Activated CD8-positive, alpha-beta memory T cell treated with anti-CD3 and anti-CD28 coated beads for 1 hour (primary cell): ENCODE measurements around the gene NCAM1.

ENCODE experiments used
- DNase-seq, 2 donors: peaks; one replicate each; pipeline ENCODE4 v3.0.0-alpha.2; 2020; ENCODE audit warnings: low read depth in 1 of 2; ENCODE audit errors: extremely low read depth in 1 of 2

NCAM1 gene

GRCh38 chr11:113082341-113082955 lies 121.2 kb downstream of the NCAM1 start:
- DNase-seq: no peak

GRCh38 chr11:113083571-113083970 lies 122.4 kb downstream of the NCAM1 start:
- no peak for DNase-seq

DNA sequence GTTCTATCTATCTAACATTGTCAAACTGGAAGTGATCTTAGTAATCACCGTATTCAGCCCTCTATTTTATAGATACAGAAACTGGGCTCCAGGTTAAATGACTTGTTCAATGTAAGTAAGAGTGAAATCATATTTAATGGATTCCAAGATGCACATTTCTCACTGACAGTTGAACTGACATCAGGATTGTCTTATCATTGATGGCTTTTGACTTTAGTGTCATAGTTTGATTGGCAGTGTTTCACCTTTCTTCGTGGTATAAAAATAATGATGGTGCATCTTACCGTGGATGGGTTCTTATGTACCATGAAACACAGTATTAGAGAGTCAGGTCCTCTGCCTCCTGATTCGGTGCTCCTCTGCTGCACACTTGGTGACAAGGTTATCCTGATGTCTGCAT lies 123.1 kb downstream of the NCAM1 start:
- DNase-seq: no peak

DNA sequence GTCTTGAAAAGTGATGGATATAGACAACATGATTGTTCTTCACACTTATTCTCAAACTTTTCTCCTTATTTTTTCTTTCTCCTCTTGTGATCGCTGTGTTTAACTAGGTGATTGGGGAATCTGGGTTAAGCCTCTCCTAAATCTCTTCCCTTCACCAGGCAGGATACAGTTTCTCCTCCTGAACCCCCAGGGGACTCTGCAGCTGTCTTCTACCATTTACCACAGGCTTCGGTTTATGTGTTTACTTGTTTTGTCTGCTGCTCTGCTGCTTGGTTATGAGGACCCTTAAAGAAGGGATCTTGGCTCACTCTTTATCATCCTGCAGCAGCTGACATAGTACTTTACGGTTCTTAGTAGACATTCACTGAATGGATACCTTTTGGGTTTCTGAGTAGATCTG lies 124.2 kb downstream of the NCAM1 start:
- no peak for DNase-seq

DNA sequence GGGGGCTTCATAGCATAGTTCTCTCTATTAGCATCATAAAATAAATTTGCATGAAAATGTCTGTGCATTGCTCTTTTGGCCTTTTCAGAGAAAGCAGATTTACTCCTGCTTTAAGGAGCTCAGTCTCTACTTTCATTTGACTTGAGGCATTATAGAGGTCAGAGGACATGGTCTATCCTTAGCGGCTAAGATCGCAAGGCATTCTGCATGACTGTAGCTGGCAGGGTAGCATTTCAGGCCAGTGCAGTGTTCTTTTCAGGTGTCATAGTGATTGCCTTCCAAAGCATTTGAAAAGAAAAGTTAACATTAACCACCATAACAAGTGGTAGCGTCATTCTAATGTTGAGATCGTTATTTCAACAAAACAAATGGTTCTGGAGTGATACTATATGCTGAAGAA lies 126.5 kb downstream of the NCAM1 start:
- no peak for DNase-seq

- DNase-seq: no peak
Measured at GRCh38 chr11:113090716-113091480, 129.7 kb downstream of the NCAM1 start.

- no peak for DNase-seq
Measured at GRCh38 chr11:113091481-113091780, 130.2 kb downstream of the NCAM1 start.

GRCh38 chr11:113096648-113097047 lies 135.4 kb downstream of the NCAM1 start:
- DNase-seq: no peak

- DNase-seq: no peak
Measured at GRCh38 chr11:113103932-113104690, 142.9 kb downstream of the NCAM1 start.

DNA sequence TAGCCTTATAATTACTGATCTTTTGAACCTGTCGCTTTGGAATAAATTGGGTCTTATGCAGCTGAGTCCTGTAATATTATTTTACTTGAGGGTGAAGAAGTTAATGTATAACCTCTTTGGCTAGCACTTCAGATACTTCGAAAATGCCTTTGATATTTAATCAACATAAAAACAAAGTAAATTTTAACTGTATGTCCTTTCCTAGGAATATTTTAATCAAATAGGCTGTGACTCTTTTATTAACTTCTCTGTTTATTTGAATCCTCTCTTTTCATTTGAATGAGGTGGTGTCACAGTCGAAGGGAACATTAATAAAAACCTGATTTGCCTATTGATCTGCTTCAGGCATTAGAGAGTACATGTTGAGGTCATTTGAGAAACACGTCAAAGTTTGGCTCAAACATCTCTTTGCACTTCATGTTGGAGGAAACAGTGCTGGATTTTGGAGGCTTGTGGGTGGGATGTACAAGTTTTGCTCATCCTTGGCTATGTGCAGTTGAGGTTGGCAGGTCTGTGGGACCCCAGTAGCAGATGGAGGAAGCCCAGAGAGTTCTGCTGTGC lies 143.6 kb downstream of the NCAM1 start:
- no peak for DNase-seq

DNA sequence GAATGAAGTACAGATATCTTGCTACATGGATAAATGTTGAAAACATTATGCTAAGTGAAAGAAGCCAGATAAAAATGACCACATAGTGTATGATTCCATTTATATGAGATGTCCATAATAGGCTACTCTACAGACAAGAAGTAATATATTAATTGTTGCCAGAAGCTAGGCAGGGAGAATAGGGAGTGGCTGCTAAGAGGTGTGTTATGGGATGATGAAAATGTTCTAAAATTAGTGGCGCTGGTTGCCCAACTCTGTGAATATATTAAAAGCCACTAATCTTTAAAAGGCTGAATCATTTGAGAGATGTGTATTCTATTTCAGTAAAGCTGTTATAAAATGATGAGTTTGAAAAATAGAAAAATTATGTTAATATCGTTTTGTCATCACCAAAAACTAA lies 144.4 kb downstream of the NCAM1 start:
- no peak for DNase-seq

DNA sequence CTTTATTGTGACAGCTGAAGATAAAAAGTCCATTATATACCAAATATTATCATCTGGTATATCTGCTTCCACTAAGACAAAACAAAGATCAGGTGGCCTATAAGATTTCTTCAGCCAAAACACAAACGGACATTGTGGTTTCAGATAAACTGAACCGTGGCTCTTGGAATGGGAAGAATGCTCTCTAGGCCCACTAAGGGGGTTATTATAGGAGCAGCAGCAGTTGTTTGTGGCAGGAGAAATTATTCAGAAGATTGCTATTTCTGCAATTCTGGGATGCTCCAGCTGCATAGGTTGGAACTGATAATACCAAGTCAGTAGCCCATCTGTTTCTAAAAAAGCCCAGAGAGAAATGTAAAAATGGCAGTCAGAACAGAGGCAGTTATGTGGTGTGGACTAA lies 145.3 kb downstream of the NCAM1 start:
- DNase-seq: no peak

DNA sequence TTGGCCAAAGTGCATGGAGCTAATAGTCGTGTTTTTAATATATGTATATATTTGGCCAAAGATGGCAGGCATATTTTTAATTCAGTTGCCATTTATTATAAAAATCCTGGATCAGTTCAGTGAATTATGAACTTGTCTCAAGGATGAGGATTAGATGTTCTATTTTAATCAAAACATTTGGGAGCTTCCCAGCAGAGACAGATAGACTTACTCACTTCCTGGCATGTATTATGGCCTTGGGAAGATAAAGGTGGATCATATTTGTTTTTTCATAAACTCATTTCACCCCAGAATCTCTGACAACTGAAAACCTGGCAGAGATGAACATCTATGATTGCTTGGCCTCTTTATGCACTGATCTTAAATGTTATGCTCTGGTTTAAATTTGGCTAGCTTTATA lies 148.8 kb downstream of the NCAM1 start:
- DNase-seq: no peak

DNA sequence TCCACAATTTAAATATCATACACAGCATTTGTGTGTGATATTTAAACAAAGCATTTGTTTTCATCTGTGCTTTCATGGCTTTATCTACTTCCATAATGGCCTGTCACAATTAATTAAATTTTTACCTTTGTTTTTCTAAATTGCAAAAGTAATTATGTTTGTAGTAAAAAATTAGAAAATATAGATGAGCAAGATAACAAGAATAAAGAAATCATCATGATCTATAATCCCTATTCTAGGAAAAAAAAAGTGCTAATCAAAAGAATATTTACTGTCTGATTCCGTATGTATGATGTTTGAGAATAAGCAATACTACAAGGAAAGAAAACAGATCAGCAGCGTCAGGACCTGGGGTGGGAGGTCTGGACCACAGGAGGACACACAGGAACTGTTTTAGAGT lies 149.9 kb downstream of the NCAM1 start:
- DNase-seq: no peak

- no peak for DNase-seq
Measured at GRCh38 chr11:113112307-113112706, 151.1 kb downstream of the NCAM1 start.

GRCh38 chr11:113113801-113114704 lies 152.8 kb downstream of the NCAM1 start:
- no peak for DNase-seq

DNA sequence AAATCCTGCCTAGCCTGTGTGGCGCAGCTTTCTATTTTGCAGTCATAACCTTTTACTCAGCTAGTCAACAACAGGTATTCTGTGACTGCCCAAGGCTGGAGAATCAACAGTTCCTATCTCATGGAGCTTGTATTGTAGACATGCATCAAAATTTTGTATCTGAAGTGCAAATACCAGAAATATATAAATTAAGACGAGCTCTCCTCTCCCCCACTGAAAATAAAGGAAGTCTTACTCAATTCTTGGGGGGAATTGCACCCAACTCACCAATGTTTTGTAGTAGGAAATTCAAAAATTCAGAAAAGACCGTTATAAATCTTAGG lies 153.4 kb downstream of the NCAM1 start:
- no peak for DNase-seq

- DNase-seq: no peak
Measured at GRCh38 chr11:113118104-113118503, 156.9 kb downstream of the NCAM1 start.

- DNase-seq: no peak
Measured at GRCh38 chr11:113119074-113119473, 157.9 kb downstream of the NCAM1 start.

- no peak for DNase-seq
Measured at GRCh38 chr11:113119966-113120736, 158.9 kb downstream of the NCAM1 start.
